Stimulated activated CD4-positive, alpha-beta T cell treated with anti-CD3 and anti-CD28 coated beads, Interleukin-1b, Interleukin-23, amount 100 ng/mL, for 1 hour (primary cell): Measurements from ENCODE around the gene HNF1B.

Experiments used
- DNase-seq, 2 donors: peaks; one replicate each; pipeline ENCODE4 v3.0.0-alpha.2; 2020; ENCODE audit warnings: low read depth in 2 of 2

The HNF1B gene

GRCh38 chr17:37735165-37735564 is 9.7 kb downstream of the HNF1B start:
- DNase-seq: no peak

GRCh38 chr17:37732316-37732715 is 12.5 kb downstream of the HNF1B start:
- DNase-seq: no peak

- DNase-seq: no peak
Observed at GRCh38 chr17:37731056-37731455, 13.8 kb downstream of the HNF1B start.

- no peak for DNase-seq
Observed at GRCh38 chr17:37729905-37730304, 15.0 kb downstream of the HNF1B start.

GRCh38 chr17:37726891-37727675 is 17.8 kb downstream of the HNF1B start:
- no peak for DNase-seq

- DNase-seq: no peak
Observed at GRCh38 chr17:37726248-37726647, 18.6 kb downstream of the HNF1B start.

- DNase-seq: no peak
Observed at GRCh38 chr17:37725601-37726146, 19.2 kb downstream of the HNF1B start.

GRCh38 chr17:37725021-37725595 is 19.8 kb downstream of the HNF1B start:
- DNase-seq: no peak

- DNase-seq: no peak
Observed at GRCh38 chr17:37720989-37721388, 23.9 kb downstream of the HNF1B start.

- DNase-seq: no peak
Observed at GRCh38 chr17:37719866-37720265, 25.0 kb downstream of the HNF1B start.

GRCh38 chr17:37718324-37719048 is 26.4 kb downstream of the HNF1B start:
- no peak for DNase-seq

- DNase-seq: no peak
Observed at GRCh38 chr17:37717627-37718323, 27.1 kb downstream of the HNF1B start.

GRCh38 chr17:37714897-37715296 is 30.0 kb downstream of the HNF1B start:
- no peak for DNase-seq

- DNase-seq: no peak
Observed at GRCh38 chr17:37713624-37714023, 31.2 kb downstream of the HNF1B start.

GRCh38 chr17:37713028-37713431 is 31.8 kb downstream of the HNF1B start:
- no peak for DNase-seq

- DNase-seq: no peak
Observed at GRCh38 chr17:37711113-37711512, 33.7 kb downstream of the HNF1B start.

GRCh38 chr17:37710344-37710886 is 34.4 kb downstream of the HNF1B start:
- DNase-seq: no peak

- DNase-seq: no peak
Observed at GRCh38 chr17:37708616-37709212, 36.1 kb downstream of the HNF1B start.

GRCh38 chr17:37708008-37708615 is 36.7 kb downstream of the HNF1B start:
- DNase-seq: no peak

- no peak for DNase-seq
Observed at GRCh38 chr17:37706446-37706845, 38.4 kb downstream of the HNF1B start.

GRCh38 chr17:37702598-37702997 is 42.3 kb downstream of the HNF1B start:
- no peak for DNase-seq
